NCI-H2081 (cell line): ENCODE data around the gene ANKRD55.
"Not testable (repeated sequence)": the region's sequence is repeated elsewhere in the genome, so short reads cannot be mapped to it uniquely, and the experiment has no call there.

ENCODE experiments used
- DNase-seq, 2 experiments: peaks; one replicate each; lab custom pipeline; 2025; lab: John Stamatoyannopoulos, UW

Gene ANKRD55

DNA sequence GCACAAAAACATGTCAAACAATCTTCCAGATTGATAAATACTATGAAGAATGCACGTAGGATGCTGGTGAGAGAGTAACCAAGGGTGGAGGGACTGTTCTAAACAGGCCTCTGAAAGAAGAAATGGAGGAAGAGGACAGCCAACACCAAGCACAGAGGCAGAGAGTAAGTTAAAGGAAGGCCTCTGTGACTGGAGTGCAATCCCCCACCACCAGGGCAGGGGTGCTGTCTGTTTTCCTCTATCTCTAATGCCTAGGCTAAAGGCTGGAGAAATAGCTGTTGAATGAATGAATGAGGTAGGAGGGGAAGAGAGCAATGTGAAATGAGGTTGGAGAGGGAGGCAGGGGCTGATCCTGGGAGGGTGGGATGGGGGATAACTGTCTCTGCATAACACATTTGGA is 88.9 kb downstream of the ANKRD55 start:
- no peak for DNase-seq

DNA sequence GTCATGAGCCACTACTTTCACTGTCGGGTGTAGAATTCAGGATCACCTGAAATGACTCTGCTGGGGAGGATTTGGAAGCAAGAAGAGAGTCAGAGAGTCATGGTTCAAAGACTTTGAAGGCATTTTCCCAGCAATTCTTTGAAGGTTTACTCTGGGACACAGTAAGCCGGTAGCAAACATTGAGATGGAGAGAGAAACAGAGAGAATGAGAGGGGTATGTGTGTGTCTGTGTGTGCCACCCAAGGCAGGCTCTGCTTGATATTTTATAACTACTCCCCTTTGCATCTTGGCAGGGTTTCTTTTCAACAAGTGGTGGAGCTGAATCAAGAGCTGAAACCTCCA is 89.8 kb downstream of the ANKRD55 start:
- DNase-seq = no peak

DNA sequence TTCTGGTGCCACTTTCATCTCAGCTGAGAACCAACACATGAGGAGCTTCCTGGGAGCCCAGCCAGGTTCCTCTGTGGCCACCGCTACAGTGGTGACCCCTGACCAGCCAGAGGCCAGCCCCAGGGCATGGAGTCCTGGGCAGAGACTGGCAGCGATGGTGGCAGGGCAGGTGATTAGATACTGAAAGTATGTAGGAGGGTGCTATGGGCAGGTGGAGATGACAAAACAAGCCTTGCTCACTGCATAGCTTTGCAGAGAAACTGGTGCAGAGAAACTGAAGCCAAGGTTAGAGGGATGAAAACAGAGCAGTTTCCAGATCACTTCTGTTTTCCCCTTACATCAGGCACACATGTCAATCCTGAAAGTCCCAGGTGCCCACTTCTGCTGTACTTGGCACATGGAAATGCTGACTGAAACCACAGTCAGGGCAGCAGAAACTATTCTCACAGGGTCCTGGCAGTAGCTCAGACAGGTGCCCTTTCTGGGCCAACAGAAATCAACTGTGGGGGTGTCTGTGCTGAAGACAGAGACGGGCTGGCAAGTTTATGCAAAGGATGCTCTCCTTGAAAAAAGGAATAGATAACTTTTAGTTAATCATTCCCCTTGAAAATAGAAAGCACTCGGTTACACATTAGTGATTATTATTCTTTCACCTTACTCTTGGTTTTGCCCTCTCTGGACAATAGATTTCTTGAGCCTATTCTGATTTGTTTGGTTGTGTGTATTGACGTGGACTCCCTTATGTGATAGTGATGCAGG is 90.3 kb downstream of the ANKRD55 start:
- DNase-seq = no peak

DNA sequence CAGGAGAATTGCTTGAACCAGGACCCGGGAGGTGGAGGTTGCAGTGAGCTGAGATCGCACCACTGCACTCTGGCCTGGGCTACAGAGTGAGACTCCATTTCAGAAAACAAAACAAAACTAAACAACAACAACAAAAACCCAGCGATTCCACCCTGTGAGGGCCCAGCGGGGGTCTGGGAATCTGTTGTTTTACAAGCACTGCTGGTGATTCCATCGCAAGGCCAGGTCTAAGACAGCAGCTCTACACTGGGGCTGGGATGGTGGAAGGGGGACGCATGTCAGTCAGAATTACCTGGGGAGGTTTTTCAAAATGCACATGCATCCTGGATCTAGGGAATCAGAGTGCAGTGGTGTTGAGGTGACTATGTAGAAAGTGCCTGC is 90.9 kb downstream of the ANKRD55 start:
- no peak for DNase-seq

DNA sequence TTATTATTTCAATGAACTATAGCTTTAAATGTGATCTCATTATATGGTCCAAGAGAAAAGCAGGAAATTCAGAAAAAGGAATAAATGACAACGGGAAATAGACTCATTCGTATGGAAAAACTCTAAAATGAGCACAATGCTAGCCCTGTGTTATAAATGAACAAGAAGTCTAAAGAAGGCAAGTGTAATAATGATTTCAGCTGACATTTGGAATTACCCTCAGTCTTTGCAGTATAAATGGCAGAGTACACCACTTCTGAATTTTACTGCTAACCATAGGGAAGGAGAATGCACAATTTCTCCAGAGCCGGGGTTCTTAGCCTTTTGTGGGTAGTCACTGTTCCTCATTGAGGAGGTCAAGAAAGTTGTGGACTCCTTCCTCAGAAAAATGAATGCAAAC is 93.1 kb downstream of the ANKRD55 start:
- DNase-seq = no peak

DNA sequence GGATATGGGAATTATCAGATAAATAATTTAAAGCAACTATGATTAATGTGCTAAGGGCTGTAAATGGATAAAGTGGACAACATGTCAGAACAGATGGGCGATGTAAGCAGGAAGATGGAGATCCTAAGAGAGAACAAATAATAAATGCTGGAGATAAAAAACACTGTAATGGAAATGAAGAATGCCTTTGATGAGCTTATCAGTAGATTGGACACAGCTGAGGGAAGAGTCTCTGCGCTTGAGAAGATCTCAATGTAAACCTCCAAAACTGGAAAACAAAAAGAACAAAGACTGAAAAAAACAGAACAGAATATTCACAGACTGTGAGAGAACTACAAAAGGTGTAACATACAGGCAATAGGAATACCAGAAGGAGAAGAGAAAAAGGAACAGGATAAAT is 102.5 kb downstream of the ANKRD55 start:
- DNase-seq = no peak

DNA sequence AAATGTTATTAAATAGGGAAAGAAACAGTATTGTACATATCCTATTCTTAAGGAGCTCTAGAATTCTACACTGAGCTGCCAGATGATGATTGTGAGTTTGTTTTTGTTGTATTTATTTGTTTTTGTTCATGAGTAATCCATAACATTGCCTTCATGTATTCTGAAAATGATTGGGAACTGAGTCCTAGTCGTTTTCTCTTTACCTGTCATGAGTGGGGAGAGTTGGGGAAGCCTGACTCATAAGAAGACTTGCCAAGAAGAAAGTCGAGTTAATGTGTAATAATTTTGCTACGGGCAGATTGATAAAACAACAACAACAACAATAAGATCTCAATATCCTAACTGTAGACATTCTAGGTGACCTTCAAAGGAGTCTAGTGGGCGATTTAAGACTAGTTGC is 103.8 kb downstream of the ANKRD55 start:
- DNase-seq = no peak

DNA sequence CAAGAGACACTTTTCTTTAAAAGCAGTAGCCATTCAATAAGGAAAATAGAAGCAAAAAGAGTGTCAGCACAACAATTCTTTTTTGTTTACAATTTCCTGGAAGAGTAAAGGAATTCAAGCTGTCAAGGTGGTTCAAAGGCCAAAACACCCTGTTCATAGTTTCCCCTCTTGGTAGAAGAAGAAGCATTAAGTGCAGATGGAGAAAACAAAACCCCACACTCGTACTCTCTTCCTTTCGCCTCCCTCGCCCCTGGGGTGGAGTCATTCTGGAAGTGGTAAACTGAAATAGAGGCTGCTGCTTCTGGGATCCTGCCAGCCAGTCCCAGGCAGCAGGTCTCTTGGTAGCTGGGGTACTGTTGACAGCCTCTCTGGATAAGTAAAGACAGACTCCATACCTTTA is 105.0 kb downstream of the ANKRD55 start:
- DNase-seq = no peak

DNA sequence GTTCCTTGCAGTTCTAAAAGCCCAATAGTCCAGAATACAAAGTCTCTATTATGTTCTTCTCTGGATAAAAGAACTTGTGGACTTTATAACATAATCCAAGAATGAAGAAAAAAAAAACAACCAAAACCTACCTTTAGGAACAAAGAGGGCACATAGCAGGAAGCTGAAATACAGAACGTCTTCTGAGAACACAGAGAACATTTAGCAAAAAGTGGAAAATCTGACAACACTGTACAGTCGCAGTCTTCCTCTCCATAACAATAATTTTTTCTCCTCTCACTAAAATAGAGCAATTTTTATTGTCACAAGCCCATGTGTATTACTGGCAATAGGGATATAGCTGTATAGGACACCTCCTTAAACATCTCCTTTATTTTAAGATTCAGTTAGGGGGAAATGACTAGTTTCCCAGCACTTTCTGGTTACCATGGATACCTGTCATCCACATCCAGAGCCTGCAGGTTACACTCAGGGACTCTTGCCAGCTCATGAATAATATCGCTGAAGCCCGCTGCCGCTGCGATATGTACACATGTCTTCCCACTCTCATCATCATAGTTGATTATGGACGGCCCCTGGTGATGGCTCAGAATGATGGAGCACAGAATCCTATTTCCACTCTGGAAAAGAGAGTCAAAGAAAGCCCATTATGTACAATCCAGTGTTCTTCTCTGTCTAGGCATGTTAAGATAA is 106.5 kb downstream of the ANKRD55 start:
- peak; percentile 13 to 38 for DNase-seq

DNA sequence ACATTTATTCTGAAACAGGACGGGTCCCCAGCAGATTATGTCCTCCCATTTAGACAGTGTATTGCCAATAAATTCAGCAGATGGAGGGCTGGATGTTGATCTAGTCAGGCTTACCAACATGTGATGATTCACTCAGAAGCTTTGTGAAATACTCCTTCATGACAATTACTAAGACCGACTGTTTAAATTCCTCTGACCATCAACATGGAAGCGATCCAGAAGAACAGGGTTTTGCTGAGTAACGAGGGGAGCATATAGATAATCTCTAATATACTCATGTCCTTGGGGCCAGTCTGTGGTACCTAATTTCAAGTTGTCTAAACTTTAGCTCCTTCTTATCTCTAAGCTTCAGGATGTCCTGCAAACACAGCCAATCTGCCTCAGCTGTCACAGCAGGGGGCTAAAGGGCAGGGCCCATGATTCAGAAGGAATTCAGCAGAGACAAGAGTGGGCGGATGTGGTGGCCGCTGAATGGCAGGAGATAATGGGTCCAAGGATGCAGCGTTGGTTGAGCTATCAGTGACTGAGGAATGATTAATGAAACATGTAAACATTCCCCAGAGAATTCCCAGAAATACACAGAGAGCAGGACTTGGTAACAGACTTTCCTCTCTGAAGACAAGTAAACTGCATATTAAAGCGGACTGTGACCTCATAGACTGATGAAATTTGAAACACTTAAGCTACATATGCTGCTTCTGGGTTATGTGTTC is 109.4 kb downstream of the ANKRD55 start:
- DNase-seq = no peak

DNA sequence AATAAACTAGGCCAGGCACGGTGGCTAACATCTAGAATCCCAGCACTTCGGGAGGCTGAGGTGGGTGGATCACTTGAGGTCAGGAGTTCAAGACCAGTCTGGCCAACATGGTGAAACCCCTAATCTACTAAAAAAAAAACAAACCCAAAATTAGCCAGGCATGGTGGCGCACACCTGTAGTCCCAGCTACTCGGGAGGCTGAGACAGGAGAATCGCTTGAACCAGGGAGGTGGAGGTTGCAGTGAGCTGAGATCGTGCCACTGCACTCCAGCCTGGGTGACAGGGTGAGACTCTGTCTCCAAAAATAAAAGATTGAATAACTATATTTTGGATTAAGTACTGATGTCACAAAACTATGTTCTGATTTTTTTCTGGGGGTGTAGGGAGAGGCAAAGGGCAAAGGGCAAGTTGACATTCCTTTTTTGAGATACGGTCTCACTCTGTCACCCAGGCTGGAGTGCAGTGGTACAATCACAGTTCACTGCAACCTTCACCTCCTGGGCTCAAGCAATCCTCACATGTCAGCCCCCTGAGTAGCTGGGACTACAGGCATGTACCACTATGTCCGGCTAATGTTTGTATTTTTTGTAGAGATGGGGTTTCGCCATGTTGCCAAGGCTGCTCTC is 110.7 kb downstream of the ANKRD55 start:
- not testable (repeated sequence) for DNase-seq

DNA sequence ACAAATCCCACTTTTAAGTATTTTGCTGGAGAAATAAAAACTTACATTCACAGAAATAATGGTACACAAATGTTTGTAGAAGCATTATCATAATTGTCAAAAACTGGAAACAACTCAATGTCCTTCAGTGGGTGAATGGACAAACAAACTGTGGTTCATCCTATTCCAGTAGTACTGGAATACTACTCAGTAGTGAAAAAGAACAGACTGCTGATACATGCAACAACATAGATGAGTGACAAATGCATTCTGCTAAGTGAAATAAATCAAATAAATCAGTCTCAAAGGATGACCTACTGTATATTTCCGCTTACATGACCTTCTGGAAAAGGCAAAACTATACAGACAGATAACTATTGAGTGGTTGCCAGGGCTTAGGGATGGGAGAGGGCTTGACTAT is 114.1 kb downstream of the ANKRD55 start:
- no peak for DNase-seq

DNA sequence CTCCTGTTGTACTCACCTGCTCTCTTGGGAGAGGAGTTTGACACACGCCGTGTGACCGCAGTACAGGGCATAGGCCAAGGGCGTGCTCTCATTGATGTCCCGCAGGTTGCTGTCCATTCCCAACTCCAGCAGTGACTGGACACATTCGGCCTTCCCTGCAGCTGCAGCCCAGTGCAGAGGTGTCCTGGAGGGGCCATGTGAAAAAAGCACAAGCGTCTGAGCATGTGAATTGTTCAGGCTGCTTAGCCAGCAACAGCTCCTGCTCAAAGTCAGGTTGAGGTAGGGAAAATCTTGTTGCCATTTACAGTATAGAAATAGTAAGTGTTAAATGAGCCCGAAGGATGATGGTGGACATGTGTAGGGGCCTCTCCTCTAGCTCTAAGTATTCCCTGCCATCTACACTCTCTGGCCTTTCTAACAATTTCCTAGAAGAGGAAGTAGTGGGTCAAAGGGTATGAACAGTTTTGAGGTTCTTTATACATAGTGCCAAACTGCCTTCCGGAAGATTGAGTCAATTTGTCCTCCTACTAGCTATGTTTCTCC is 116.5 kb downstream of the ANKRD55 start:
- DNase-seq = no peak

DNA sequence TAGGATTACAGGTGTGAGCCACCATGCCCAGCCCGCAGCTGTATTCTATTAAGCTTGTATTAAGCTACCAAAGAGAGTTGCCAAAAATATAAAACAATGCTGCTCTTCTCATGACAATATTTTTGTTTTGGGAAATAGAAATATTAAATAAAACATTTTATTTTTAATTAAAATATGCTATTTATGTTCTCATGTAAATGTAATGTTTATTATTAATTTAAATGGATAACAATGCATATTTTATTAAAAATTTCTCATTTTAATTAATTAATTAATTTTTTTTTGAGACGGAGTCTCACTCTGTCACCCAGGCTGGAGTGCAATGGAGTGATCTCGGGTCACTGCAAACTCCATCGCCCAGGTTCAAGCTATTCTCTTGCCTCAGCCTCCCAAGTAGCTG is 117.5 kb downstream of the ANKRD55 start:
- no peak for DNase-seq

DNA sequence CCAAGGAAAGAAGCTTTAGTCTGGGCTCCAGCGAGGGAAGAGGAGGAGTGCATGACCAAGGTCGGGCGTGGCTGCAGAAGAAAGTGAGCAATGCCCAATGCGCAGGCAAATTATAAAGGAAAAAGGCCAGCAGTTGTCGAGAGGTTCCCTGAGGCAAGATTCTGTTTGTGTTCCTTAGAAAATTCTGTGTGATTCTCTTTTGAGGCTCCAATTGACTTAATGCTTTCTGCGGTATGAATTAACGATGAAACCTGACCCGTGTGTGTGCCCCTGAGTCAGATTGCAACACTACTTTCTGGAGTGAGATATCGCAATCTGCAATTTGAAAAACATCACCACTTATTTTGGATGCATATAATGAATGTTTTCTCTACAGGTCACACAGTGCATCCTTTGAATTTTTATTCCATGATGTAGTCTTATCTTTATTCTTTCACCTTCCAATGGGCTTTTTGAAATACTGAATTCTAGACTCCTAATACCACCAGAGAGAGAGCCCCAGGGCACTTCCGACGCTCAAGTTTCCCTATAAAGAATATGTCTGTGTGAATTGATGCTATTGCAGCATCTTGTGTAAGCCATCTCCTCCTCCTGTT is 120.5 kb downstream of the ANKRD55 start:
- DNase-seq = no peak

DNA sequence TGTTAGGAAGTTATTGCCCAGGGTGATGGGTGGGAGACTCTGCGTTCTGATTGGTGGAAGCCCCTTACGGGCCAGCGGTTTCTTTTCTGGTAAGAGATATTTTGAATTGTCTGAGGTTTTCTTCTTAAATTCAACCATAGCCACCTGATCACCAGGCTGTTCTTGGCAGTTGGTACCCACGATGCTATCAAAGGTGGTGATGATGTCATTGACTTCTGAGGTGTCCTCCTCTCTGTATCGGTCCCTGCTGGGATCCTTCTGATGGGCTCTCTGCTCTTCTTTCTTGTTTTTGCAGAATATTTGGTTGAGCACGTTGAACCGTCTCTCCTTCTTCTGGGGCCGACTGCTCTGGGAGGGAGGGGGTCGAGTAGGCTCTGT is 121.7 kb downstream of the ANKRD55 start:
- DNase-seq = no peak

DNA sequence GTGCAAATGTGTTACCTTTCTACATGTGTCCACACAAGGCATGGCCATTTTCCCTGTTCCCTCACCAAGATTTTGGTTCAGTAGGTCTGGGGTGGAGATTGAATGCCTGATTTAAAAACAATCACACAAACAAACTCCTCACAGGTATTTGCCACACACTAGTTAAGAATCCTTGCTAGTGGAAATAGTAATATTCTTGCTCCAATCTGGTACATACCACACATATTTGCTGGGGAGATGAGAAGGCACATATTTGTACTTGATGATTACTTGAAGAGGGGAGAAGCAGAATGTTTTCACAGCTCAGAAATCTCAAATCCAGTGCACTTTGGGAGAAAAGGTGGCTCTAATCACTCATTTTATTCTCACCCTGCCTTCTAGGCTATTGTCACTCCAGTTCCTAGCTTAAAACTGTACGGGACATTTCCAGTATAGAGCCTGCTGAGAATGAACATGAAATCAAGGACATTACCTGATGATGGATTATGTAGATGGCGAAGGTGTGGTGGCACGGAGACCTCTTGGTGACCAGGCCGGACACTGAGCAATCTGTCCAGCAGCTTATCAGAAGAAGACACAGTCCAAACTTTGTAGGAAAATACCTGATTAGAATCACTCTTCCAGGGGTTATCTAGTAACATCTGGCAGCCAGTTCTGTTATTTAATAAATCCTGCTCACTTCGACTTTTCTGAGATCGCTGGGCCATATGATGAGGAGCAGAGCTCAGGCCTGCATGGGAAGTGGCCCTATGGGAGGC is 122.3 kb downstream of the ANKRD55 start:
- DNase-seq = no peak

DNA sequence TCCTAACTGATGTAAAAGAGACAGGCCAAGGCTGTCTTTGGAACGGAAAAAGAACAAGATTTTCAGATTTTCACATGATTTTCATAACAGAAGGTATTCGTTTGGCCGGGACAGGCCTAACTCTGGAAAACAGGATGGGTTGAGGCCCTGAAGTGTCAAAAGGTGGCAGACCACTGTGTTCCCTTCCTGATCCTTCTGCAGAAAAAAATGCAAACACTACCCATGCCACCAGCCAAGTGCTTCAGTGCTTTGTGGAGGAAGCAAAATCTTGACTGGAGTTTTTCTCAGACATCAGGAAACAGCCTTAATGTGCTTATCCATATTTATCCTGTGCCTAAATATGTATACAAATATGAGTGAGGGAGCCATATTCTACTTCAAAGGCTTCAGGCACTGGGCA is 124.9 kb downstream of the ANKRD55 start:
- DNase-seq = no peak

DNA sequence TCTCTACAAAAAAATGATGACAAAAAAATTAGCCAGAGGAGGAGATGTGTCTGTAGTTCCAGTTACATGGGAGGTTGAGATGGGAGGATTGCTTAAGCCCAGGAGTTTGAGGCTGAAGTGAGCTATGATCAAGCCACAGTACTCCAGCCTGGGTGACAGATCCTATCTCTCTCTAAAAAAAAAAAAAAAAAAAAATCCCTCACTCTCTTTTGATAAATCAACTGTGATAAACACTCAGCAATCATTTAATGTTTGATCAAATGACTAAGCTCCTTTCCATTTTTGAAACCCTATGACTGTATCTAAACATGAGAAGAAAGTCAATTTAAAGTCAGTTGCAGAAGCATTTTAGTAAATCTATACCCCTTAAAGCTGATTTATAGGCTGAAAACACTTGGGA is 126.3 kb downstream of the ANKRD55 start:
- no peak for DNase-seq

DNA sequence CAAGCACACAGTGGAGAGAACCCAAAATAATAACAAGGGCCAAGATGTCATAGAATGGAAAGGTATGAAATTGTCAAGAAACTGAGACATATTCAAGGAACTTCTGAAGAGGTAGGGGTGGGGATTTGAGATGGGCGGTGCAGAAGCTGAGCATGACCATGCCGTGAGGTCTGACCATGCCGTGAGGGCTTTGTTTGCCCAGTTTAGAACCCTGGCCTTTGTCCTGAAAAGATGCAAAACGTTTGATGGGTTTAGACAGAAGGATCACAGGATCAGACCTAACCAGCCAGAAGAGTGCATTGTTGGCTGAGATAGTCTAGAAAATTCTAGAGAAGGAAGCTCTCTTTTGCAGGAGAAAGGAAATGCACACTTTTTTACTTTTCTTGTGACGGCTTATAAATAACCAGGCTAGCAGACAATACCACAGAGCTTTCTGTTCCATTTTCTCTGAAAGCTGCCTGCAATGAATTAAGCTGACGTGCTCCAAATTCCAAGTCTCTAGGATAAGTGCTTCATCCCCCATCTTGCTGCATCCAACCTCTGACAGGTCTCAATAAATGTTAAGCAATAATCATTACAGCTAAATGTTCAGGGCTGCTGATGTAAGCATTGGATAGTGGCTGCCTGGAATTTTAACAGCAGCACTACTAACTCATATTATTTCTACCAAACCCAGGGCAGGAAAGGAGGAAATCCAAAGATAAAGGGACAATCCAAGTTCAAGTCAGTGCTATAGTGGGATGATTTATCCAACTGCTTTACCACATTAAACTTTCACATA is 127.4 kb downstream of the ANKRD55 start:
- DNase-seq = no peak

DNA sequence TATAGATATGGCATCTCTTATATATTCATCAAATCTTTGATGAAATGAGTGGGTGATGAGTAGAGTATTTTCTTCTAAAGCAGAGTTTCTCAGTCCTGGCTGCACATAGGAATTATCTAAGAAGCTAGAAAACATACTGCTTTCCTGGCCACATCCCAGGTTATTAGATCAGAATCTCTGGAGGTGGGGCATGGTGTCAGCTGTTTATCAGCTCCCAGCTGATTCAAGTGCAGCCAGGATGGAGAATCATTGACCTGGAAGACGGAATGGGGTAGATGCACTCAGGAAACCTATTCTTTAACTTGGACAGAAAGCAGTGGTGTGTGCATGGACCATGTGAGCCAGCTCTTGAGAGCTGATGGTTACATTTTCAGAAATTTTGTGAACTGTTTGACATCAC is 130.2 kb downstream of the ANKRD55 start:
- no peak for DNase-seq
